GM23248 (cell line): ENCODE measurements around the gene CCDC192.

ENCODE experiments used
- EZH2 ChIP-seq: fragments of 200-600 bp; sonication (generic); IDR thresholded peaks from 2 replicates; pipeline ENCODE4 v1.6.1; 2018; ENCODE audit warnings: antibody characterized with exemption, mild to moderate bottlenecking; ENCODE audit not compliant: insufficient read depth, poor library complexity, severe bottlenecking
- EZH2phosphoT487 ChIP-seq: fragments of 200-600 bp; sonication (generic); IDR thresholded peaks from 2 replicates; pipeline ENCODE4 v1.6.1; 2018; ENCODE audit warnings: antibody characterized with exemption, moderate library complexity, mild to moderate bottlenecking, low read depth; ENCODE audit not compliant: insufficient read depth

DNA sequence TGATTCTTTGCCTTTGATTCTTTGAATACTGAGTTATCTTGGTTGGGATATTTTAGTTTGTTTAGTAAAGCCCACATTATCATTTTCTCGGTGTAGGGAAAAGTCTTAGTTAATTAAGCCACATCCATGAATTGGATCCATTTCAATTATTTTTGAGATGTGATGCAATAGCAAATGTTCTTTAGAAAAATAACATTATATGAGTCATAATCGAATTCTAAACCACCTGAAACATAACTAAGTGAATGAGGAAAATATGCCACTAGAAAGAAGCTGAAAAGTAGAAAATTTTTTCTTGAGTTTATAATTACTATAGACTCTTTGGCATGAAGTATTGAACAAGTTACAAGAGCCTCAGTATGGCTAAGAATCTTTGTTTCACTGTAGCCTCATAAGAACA lies 17.5 kb upstream of the CCDC192 start:
- TF ChIP-seq EZH2 (no peak), EZH2phosphoT487 (no peak)
